ENCODE data around the gene DKK1.

- TF ChIP-seq CTCF (IDR thresholded peaks at IDR 0.05; ENCODE audit: insufficient read depth, low read length, poor library complexity, severe bottlenecking) (no peak), EZH2phosphoT487 (conservative IDR thresholded peaks at IDR 0.05; ENCODE audit: low read length) (no peak)
These were observed 17.7 kb downstream of the DKK1 start for GRCh38 chr10:52331638-52332364.

All from SU-DHL-6 (cell line).